ENCODE data around the gene ARHGAP23. TPM values are rescaled to one million over a fixed set of nuclear protein-coding genes. Genes with fewer than 3 reads are reported as not detected.
A peak's percentile ranks its signal among the peaks of the same experiment; 100 is the strongest.

ARHGAP23 gene
- total RNA-seq, 1 donor from 2014 or later: 42.9 TPM

DNA sequence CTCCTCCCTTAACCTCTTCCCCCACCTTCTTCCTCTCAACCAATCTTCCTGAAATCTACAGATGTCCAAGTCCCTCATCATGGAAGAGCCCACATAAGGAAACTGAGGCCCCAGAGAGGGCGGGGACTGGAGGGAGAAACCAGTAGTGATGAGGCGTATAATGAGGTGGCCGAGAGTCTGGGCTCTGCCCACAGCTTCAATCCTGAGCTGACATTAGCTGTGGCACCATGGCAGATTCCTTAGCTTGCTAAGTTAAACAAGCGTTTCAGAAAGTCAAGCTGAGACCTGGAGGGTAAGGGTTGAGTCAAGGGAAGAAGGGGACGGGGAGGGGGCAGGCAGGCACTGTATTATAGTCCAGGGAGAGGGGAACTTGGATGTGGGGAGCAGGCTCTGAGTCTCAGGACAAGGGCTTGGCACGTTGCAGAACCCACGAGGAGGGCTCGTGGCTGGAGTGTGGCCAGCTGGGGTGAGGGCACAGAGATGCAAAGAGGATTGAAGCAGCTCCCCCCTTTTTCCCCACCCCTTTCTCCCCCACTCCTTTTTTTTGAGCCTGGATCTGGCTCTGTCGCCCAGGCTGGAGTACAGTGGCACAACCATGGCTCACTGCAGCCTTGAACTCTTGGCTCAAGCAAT is 13.3 kb downstream of the ARHGAP23 start:
- DNase-seq: no peak

DNA sequence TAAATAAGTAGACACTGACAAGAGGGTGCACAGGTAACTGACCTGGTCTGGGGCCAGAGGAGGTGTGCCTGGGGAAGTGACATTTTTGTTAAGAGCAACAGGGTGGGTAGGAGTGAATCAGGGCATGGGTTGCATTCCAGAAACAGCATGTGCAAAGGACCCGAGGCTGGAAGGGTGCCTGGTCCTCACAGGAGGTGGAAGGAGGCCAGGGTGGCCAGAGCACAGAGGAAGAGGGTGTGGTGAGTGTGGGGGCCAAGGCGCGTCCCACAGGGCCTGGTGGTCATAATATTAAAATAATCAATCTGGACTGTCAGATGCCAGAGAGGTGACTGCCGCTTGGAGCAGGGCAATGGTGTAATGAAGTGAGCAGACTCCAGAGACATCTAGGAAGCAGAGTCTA is 14.3 kb downstream of the ARHGAP23 start:
- DNase-seq: no peak

DNA sequence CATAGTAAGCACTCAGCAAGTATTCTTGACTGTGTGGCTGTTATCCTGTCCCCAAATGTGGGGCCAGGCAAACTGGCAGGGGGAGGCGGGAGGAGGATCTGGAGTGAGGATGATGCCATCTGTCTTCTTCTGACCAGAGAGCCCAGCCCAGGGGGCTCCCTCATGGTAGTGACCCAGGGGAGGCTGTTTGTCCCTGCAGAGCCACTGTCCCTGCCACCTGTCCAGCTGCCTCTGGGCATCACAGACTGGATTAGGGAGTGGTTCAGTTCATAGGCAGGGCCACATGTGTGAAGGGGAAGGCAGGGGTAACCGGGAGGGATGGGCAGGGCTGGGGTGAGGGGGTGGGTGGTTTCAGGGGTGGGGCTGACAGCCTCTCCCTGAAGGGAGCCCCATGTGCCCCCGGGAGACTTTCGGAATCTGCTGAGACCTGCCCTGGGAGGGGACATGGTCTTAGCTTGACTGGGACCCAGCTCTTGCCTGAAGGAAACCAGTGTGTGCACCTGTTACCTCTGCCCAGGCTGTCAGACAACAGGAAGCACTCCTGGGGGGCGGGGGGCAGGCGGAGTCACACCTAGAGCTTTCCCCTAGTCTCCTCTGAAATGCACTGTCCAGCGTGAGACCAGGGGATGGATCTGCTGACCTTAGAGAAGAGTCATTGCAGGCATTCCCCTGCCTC is 15.2 kb downstream of the ARHGAP23 start:
- no peak for DNase-seq

DNA sequence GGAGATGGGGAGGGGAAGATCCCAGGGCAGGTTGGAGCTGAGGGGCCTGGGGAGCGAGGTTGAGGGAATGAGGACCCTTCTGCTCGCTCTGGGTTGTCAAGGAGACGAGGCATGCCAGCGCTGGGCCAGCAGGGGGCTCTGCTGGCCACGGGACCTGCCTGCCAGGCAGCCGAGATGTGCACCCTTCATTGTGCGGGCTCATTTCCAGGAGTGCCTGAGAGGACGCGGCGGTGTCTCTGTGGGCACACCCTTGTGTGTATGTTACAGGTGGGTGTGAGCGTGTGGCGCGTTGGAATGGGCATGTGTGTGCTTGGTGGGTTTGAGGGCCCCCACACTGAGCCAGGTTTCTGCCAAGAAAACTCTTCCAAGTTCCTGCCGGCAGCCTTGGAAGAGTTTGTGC is 15.9 kb downstream of the ARHGAP23 start:
- peak; percentile 48 for DNase-seq

DNA sequence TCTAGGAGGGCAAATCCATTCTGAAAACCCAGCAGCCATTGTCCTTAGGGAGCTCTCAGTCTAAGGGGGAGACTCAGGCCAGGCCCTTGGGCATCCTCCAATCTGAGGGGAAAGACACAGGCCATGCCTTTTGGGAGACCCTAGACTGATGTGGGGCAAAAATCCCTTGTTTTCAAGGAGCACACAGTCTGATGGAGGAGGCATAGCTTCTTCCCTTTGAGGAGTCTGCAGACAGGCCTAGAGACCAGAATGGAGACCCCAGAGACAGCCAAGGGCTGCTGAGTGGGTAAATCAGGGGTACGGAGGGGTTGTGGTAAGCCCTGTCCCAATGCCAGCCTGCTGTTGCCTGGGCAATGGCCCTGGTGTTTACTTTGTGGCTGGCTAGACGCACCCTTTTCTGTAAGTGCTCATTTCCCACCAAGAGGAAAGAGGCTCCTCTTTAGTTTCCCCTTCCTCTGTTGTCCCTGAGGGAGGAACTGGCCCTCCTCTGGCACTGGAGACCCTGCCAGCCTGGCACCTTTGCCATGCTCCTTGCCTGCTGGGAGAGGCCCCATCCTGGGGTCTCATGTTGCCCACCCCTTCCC is 19.3 kb downstream of the ARHGAP23 start:
- DNase-seq: no peak

DNA sequence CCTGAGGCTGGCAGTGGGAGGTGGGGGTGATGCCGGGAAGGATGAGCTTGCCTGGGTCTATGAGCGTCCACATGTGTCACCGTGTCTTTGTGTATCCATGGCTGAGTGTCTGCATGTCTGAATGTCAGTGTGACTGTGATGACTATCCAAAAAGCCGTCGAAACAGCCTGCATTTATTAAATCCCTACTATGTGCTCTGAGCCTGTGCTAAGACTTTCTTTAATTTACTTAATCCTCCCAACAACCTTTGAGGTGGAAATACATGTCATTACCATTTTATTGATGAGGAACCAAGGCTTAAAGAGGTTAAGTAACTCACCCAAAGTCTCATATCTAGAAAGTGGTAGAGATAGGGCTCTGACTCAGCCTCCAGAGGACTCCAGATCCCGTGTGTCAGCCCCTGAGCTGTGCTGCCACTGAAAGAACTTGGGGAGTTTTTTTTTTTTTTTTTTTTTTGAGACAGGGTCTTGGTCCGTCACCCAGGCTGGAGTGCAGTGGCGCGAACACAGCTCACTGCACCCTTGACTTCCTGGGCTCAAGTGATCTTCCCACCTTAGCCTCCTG is 20.0 kb downstream of the ARHGAP23 start:
- no peak for DNase-seq

DNA sequence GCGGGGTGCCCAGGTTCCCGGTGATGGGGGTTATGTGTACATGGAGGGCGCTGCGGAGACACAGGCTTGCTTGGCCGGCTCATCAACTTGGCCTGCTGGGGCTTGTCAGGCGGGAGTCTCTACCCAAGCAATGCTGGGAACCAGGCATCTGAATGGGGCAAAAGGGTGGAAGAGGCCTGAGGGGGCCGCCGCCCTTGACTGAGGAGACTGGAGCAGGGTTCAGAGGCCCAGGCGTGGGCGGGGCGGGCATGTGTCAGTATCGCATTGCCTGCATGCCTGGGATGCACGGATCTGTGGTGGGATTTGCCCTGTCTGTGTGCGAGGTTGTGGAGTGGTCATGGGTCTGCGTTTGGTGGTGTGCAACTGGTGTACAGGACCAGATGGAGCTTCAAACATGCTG is 21.1 kb downstream of the ARHGAP23 start:
- no peak for DNase-seq

DNA sequence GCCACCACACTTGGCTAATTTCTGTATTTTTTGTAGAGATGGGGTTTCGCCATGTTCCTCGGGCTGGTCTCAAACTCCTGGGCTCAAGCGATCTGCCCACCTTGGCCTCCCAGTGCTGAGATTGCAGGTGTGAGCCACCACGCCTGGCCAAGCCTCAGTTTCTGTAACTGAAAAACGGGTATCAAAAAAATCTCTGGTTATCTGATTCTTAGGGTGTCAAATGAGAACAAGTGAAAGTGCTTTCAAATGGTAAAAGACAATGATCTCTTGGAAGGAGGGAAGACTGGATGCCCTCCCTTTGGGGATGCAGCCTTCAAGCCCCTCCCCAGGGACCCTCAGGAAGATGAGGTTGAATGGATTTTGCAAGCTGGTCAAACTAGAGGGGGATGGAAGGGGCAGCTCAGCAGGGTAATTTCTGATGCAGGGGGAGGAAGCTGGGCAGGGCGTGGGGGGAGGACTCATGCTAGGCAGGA is 22.3 kb downstream of the ARHGAP23 start:
- no peak for DNase-seq

DNA sequence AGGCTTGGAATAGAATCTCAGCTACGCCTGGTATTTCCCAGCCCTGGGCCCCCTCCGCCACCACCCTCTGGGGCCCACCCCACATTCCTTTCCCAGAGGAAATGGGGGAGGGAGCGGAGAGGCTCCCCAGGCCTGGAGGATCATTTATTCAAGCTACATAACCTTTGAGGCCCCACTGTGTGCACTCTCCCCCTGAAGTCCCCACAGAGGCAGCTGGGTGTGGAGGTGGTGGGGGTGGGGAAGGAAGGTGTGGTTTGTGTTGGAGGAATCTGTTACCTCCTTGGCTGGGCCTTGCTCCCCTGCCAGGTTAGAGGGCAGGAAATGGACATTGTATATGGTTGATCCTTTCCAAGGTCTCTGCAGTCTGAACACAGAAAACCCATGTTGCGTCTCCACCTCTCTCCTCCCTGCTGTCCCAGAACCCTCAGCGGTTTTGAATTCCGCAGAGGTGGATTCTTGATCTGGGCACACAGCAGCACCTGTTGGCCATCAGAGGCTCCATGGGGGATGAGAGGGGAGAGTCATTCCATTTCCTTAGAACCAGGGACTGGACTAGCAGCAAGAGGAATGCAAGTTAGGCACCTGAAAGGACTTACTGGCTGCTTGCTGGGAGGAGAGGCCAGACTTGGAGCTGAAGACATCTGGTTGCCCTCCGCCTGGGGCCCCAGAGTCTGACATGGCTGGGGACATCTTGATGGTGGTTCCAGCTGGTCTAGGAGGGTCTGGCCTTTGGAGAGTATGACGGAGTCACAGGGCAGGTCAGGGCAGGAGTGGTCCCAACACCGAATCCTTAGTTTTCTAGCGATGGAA is 23.0 kb downstream of the ARHGAP23 start:
- no peak for DNase-seq

DNA sequence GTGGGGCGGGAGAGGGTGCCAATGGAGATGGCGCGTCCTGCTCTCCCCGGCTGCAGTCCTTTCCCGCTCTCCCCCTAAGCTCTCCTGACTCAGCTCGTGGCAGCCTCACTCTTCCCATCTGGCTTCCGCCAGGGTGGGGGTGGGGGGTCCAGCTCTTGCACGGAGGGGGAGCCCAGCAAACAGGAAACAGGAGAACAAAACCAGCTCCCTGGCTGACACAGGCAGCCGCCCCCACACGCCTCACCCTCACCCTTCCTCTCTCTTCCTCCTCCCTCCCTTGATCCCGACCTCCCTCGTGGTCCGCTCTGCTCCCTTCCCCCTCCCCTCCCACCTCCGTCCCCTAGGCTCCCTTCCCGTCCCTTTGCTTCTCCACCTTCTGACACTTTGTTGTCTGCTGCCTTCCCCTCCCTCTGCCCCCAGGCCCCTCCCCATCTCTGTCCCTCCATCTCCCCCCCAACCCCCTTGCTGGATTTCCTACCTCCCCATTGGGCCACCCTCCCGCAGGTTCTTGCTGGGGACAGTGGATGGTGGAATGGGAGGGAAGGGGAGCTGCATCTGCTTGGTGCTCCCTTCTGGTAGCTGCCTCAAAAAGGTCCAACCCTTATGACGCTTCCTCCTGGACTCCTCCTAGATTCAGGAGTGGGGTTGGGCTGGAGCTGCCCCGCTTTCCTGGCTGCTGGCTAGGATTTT is 23.7 kb downstream of the ARHGAP23 start:
- DNase-seq: peak; percentile 54

DNA sequence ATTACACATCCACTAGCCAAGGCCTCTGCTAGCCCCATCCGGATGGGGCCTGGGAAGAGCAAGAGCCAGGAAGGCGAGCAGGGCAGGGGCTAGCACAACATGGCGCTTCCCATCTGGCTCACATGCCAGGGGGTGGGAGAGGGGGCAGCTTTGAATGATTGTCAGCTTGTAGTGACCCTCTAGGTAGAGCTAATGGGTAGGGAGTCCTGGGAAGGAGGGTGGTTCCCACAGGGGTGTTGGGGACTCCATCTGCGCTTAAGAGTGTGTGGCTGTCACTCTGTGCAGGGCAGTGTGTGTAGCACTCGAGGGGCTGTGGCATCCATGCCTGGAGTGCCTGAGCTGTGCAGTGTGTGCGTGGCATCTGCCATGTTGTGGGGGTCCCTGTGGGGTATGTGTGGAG is 24.5 kb downstream of the ARHGAP23 start:
- DNase-seq: no peak

DNA sequence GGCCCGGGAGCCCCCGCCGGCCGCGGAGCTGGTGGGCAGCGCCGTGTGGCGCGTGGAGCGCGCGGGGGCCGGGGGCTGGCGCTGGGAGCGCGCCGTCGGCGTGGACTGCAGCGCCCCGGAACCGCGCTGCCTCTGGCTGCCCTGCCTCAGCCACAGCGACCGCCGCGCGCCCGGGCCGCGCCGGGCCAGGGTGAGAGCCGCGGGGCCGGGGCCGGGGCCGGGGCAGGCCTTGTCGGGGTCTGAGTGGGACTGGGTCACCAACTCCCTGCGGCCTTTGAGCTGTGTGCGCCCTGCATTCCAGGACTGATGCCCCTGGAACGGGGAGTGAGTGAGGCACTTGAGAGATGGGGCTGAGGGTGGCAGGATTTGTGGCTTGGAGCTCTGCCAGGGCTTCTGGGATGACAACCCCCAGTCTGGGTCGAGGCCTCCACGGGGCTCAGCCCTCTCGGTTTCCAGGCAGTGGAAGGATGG is 25.7 kb downstream of the ARHGAP23 start:
- DNase-seq: no peak

DNA sequence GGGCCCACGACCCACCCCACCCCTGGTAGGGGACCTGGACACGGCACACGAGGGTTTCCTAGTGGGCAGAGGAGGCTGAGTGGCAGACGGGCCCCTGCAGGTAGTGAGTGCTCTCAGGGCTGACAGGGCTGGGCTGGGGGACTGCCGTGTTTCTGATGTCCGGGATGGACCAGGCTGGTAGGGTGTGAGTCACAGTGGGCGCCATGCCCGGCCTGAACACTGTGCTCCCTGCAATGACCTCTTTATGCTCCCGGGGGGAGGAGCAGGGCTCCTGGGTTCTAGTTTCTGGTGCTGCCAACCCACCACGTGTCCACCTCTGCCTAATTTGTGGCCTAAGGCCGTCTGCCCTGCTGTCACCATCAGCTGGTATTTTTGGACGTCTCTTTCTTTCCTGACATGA is 26.3 kb downstream of the ARHGAP23 start:
- DNase-seq: peak; percentile 87

DNA sequence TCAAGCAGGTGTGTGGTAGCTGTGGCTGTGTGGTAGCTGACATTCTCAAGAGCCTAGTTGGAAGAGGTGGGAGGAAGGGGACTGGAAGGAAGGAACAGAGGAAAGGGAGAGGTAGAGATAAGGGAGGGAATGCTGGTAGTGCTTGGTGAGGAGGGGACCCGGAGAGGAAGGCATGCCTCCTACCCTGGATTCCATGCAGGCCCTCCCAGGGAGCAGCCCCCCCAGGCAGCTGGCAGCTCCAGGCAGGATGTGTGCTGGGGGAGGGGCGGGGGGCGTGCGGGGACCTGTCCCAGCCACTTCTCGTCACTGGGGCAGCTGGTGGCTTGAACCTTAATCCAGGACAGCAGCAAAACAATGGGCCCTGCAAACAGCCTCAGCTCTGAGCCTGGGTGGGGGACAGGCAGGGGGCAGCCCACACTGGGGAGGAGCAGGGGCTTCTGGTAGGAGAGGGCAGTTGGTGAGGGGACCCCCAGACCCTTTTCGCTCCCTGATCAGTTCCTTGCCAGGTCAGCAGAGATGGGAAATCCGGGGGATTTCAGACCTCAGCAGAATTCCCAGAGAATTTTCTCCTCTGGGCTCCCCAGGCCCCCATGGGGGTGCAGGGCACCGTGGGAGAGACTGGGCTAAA is 27.1 kb downstream of the ARHGAP23 start:
- no peak for DNase-seq

DNA sequence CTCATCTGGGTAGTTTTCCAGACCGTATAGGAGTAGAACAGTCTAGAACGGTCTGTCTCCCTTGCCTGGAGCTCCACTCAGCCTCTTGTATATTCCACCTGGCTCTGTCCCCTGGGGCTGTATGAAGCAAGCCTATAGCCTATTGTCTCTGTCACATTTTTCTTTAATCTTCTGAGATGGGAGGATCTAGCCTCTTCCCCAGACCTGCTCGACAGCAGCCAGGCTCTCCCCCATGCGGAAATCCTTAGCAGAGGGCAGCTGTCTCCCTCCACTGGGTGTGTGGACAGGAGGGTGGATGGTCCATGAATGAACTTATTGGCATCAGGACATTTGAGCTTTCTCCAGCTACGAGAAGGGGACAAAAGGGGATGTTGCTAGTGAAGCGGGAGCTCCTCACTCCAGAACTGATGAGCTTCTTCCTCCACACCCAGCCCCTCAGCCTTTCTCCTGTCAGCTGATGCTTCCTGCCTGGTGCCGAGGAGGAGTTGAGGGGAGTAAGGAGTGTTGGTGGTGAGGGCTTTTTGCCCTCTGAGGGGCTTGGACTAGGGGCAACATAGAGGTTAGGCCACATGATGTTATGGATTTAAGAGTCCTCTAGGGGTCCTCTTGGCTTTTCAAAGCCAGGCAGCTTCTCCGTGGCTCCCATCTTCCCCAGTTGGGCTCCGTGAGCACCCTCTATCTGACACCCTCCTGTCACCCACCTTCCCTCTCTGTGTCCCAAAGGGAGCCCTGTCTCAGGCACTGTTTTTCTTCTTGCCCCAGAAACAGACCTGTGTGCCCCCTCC is 28.0 kb downstream of the ARHGAP23 start:
- DNase-seq: no peak

DNA sequence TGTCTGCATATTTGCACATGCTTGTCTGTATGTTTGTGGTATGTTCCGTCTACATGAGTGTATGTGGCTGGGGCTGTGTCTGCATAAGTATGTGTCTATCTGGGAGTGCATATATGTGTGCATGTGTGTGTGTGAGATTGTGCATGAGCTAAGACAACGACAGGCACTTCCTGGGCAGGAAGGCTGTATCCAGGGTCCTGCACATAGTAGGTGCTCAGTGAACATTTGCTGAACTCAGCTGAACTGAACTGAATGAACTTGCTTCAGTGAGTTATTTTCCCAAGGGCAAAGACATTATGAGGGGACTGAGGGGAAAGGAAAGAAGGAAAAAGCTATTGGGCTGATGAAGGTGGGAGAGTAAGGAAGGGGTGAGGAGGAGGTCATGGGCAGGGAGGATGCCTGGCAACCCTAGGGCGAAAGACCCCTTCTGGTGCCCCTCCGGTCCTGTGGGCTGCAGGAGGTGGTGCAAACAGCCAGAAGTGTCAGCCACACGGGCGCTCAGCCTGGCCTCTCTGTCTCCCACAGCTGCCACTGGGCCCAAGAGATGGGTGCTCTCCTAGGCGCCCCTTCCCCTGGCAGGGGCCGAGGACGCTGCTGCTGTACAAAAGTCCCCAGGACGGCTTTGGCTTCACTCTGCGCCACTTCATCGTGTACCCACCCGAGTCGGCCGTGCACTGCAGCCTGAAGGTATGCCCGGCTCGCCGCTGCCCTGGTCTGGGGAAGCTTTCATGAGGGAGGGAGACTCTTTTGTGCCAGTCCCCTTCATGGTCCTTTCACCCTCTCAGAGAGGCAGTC is 29.5 kb downstream of the ARHGAP23 start:
- no peak for DNase-seq

DNA sequence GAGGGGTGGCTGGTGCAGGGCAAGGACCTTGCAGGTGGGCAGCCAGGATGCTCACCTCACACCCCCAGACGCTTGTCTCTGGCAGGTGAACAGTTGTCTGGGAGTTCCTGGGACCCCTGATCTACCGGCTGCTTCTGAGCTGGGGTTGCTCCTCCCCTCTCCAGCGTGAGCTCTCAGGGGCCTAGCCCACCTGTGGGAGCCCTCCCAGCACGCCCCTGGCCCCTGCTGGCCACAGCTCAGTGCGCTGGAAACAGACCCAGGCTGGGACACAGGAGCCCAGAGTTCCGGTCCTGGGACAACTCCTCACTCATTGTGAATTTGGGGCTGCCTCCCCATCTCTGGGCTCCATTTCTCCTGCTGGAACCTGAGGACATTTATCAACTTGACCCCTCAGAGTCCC is 30.3 kb downstream of the ARHGAP23 start:
- DNase-seq: no peak

DNA sequence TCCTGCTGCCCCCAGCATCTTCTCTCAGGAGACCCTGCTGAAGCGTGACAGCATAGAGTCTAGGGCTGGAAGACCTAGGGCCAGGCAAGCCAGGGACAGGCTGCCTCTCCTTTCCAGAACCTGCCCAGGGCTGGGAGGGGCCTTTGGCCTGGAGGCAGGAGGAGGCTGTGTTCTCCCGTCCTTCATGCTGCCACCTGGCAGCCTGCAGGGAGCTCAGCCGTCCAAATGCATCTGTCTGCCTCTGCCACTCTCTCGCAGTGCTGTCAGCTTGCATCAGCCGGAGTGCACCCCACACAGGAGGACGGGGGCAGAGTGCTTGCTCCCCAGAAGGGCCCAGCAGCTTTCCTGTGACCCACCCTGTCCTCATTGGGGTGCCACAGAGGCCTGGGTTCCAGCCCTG is 31.3 kb downstream of the ARHGAP23 start:
- DNase-seq: no peak

DNA sequence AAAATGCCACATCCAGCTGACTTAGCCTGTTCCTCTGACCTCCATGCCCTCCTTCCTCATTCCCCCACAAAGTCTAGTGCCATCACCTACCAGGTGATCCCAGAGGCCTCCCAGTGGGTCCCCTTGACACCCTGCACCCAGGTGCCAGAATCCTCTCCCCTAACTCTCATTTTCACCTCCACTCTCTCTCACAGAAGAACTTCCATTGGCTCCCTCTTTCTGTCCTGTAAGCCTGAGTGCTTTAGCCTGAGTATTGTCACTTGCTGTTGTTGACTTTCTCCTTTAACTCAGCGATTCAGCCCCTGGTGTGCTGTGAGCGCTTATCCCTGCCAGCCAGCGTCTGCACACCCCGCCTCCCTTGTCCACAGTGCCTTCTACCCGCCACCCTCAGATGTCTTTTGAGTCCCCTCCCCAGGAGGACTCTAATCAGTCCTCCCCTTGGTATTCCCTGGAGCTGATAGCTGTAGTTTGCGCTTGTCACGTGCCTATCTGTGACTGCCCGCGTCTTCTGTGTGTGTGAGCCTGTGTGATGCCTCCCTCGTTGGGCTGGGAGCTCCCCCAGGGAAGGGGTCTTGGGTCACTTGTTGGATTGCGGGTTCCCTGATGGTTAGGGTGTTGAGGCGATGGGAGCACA is 31.9 kb downstream of the ARHGAP23 start:
- DNase-seq: no peak
